GM23248 (cell line): ENCODE results near the gene ROBO2.

Experiments
- EZH2 ChIP-seq: fragments of 200-600 bp; sonication (generic); IDR thresholded peaks from 2 replicates; pipeline ENCODE4 v1.6.1; 2018; ENCODE audit warnings: antibody characterized with exemption, mild to moderate bottlenecking; ENCODE audit not compliant: insufficient read depth, poor library complexity, severe bottlenecking
- EZH2phosphoT487 ChIP-seq: fragments of 200-600 bp; sonication (generic); IDR thresholded peaks from 2 replicates; pipeline ENCODE4 v1.6.1; 2018; ENCODE audit warnings: antibody characterized with exemption, moderate library complexity, mild to moderate bottlenecking, low read depth; ENCODE audit not compliant: insufficient read depth

DNA sequence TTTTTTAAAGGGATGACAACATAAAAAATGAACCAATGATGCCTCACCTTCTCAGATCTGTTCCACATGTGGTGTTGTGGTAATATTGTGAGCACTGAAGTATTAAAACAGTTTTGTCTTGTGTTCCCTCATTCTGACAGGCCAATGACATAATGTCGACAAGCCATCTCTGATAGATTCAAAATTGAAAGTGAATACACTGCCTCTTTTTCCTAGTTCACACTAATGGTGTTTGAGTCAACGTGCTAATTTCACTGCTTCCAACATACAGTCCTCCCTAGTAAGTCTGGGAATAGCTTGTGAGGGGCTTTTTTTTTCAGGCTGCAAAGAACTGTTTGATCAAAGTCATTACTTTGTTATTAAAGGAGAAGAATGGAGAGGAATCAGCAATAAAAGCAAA is 82.8 kb downstream of the ROBO2 start:
- no peak for TF ChIP-seq EZH2
- no peak for TF ChIP-seq EZH2phosphoT487
